NCI-H2081 treated with DMSO at 0.1 percent for 48 hours (cell line): ENCODE results near the gene DDX1.
"Not testable (repeated sequence)": the region's sequence is repeated elsewhere in the genome, so short reads cannot be mapped to it uniquely, and the experiment has no call there.

Source experiments
- DNase-seq: peaks from one replicate; lab custom pipeline; 2025; lab: John Stamatoyannopoulos, UW

Gene DDX1

DNA sequence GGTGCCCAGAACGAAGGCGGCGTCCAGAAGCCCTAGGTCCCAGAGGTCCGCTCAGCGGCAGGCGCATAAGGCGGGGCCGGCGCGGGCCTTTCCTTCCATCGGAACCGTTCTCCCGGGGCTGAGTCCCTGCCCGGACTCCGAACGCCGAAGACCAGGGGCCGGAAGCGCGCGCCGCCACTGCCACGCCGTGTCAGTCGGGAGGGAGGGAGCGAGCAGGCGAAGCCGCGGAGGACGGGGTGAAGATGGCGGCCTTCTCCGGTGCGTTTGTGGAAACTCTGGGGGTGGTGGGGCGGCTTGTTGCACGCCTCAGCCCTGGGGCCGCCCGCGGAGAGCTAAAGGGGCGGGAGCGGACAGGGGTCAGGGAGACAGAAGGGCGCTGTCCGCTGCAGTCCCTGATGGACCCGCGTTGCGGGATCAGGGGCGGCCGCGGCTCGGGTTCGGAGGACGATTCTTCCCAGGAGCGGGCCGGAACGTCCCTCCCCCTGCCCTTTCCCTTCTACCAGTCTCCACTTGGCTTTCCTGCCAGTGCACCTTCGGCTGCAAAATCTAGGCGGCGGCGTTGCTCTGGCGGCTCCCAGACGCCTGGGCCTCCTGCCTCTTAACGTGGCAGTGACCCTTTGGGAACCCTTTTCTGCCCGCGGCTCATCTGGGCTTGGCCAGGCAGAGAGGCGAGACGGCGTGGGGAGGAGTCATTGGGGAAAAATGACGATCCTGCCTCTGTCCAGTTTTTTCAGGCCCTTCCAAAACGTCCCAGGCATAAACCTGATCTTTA lies at the start of gene DDX1:
Gene DDX1, plus strand, starts transcription at position 177 of the 772 bp plus-strand sequence. Its CDS starts 66 bp downstream, at position 243.
- peak; percentile 38 for DNase-seq

GRCh38 chr2:15542269-15542668 lies 49.4 kb upstream of the DDX1 start:
- DNase-seq: not testable (repeated sequence)

DNA sequence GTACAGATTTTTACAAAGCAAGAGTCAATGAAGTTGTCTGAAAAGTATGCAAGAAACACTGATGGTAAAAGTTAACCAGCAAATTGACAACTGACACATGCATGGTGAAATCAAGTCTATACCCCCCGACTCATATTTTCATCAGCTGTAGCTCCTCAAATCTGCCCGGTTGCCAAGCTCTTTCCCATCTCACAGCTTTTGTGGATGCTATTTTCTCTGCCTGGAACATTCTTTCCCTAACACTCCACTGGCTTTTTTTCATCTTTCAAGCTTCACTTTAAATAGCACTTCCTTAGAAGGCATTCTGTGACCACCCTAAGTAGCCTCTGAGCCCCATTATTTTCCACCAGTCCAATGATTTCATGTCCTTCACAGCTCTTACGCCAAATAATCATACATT lies 48.6 kb upstream of the DDX1 start:
- no peak for DNase-seq

- no peak for DNase-seq
These were observed 48.1 kb upstream of the DDX1 start for GRCh38 chr2:15543541-15543940.

DNA sequence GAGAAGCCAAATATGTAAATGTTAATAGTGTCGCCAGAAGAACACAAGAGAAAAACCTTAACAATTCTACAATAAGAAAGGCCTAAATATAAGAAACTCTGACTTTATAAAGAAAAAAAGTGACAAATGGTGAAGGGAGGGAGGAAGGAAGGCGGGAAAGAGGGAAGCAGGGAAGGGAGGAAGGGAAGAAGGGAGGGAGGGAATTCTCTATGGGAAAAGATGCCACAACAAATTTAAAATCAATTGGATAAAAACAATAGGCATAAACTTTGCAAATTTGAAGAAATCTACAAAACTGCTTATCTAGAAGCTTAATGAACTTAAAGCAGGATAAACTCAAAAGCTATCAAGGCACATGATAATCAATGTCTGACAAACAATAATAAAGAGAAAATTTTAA lies 47.4 kb upstream of the DDX1 start:
- no peak for DNase-seq

DNA sequence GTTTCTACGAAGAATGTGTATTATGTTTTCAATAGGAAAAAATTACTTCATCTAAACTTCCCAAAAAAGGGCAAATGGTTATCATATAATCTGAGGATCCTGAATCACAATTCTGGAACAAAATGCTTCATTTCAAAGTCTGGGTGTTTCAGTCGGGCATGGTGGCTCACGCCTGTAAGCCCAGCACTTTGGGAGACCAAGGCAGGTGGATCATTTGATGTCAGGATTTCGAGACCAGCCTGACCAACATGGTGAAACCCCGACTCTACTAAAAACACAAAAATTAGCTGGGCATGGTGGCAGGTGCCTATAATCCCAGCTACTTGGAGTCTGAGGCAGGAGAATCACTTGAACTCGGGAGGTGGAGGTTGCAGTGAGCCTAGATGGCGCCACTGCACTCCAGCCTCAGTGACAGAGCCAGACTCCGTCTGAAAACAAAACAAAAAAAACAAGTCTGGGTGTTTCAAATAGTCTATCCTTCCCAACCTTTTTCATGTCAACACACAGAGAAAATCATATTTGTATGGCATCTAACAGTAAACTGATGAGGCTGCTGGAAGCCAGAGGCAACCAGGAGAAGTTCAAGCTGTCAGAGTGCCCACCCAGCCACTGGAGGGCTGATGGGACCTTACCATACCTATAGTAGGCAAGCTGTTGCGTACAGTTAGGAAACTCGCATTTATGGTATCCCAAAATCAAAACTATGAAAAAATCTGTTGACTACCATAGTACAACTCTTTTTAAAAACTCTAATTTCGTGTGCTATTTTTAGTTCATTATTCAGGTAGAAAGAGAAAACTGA lies 45.2 kb upstream of the DDX1 start:
- no peak for DNase-seq

GRCh38 chr2:15547115-15547876 lies 44.4 kb upstream of the DDX1 start:
- no peak for DNase-seq

DNA sequence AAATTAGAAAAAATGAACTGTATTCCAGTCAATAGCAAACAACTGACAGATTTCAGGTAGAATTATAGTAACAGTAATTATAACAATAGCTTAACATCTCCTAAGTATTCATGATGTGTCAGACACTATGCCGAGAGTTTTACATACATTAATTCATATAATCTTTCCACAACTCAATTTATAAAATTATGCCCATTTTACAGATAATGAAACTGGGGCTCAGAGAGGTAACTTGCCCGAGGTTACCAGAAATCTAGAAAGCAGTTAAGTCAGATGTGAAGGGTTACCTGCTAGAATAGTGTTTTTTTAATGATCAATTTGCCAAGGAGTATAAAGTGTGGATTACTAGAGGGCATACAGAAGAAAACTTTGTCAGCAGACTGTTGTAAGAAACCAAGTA lies 42.7 kb upstream of the DDX1 start:
- DNase-seq: no peak

- DNase-seq: no peak
These were observed 38.1 kb upstream of the DDX1 start for GRCh38 chr2:15553519-15553918.

DNA sequence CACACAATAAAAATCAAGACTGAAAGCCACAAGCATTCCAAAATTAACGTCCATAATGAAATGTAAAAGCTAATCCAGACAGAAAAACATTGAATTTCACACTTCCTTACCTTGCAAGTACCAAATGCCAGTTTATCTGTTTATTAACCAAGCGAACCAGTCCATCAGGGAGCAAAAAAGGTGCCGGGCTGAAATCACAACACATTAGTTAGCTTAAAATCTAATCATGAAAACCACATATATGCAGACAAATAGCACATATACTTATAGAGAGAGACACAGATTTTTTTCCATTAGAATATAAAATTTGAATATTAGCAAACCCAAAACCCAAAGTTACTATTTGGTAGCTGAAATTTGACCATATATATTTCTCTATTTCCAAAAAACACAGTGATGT lies 37.7 kb upstream of the DDX1 start:
- DNase-seq: no peak

- DNase-seq: no peak
These were observed 37.0 kb upstream of the DDX1 start for GRCh38 chr2:15554525-15555218.

DNA sequence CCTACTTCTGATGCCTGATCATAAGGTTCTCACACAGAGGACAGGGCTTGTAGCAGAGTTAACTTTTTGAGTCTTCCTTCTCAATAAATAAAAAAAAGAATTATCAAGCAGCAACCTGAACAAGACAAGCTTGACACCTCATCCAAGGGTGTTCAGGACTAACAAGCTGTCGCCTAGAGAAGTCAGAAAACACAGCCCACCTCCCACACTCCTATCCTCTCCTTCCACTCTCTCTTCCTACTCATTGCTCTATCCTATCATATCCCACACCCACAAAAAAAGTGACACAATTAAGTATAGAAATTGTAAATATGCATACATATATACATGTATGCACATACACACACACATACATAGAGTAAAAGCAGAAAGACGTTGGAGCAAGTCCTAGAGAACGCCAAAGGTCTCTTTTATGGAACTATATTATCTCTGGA lies 35.9 kb upstream of the DDX1 start:
- no peak for DNase-seq

DNA sequence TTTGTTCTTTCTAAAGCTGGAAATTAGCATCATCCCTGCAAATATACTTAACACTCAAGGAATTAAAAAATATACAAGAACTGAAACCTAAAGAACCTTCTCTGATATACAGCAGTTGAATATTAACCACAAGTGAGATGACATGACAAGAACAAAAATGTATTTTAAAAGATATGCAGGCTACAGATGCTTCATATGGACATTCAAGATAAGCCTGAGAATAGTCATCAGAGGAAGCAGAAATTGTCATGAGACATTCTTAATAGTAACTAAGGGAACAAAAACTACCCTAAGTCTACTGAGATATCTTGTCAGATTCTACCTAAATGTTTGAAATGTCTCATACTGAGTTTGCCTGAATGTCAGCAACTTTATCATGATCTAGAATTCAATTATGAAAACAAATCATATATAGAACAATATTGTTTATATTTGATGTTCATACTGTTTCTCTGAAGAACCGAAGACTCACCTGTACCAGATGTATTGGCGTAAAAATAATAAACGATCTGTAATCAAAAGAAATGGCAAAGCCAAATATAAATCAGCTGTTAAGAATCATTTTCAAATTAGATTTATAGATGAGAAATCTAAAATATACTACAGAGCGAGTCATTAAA lies 35.2 kb upstream of the DDX1 start:
- no peak for DNase-seq

DNA sequence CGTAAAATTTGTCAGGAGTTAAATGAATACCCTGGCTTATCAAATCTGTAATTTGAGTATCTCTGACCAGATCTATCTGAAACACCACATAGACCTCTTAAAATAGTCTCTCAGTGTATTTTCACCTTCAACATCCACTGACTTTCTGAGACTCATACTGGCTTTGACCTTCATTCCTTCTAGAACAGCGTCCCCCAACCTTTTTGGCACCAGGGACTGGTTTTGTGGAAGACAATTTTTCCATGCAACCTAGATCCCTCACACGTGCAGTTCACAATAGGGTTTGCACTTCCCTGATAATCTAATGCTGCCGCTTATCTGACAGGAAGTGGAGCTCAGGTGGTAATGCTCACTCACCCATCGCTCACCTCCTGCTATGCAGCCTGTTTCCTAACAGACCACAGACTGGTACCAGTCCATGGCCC lies 33.8 kb upstream of the DDX1 start:
- DNase-seq: peak; percentile 22

DNA sequence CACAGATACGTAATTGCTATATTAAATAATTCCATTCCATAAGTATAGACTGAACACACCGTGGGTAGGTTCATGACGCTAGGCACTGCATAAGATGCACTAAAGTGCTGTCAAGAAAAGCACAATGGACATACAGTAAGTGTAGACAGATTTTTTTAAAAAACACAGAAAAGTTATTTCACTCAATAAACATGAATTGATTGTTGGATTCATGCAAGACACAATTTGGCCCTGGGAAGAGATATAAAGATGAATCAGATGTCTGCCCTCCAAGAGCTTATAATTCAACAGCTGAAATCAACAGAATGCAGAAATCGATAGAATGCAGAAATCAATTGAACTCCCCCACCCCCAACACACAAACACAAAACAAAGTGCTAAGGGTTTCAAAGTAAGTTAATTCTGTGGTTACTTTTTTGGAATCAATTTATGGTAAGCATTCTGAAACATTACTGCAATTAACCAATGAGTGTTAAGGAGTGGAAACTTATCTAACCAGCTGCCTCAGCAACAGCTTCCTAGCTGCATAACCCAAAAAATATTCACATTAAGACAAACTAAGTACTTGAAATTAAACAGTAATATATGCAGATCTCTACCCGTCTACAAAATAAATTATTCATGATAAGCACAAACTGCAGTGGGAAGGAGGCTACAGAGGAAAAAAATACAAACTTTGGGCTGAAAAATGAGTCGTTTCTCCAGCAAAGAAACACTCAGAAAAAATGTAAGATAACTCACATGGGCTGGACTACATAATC lies 32.1 kb upstream of the DDX1 start:
- no peak for DNase-seq

GRCh38 chr2:15560140-15560987 lies 31.3 kb upstream of the DDX1 start:
- no peak for DNase-seq

- DNase-seq: peak; percentile 61
These were observed 30.6 kb upstream of the DDX1 start, which contains the start of gene NBAS for GRCh38 chr2:15560988-15561573. Gene NBAS, minus strand, starts transcription at chr2:15561334. Its CDS starts 30 bp downstream, at chr2:15561304.

GRCh38 chr2:15561574-15562344 lies 29.9 kb upstream of the DDX1 start:
- DNase-seq: no peak
